A673 (cell line): ENCODE results near the gene TUBA3D.
"Not testable (repeated sequence)": the region's sequence is repeated elsewhere in the genome, so short reads cannot be mapped to it uniquely, and the experiment has no call there.

ENCODE experiments used
- CTCF ChIP-seq: fragments of 300-800, 200-600 bp; sonication (generic); conservative IDR thresholded peaks from 2 replicates; pipeline ENCODE4 v1.5.1; 2017; ENCODE audit warnings: low read depth, mild to moderate bottlenecking, antibody characterized with exemption, low read length, moderate library complexity, mixed read lengths
- EZH2 ChIP-seq: fragments of 200-600 bp; sonication (generic); IDR thresholded peaks from 2 replicates; pipeline ENCODE4 v1.6.1; 2017; ENCODE audit warnings: borderline replicate concordance, low read depth, mild to moderate bottlenecking, mixed read lengths, antibody characterized with exemption, low read length; ENCODE audit not compliant: poor library complexity, severe bottlenecking

- not testable (repeated sequence) for TF ChIP-seq CTCF, EZH2
These were observed 35.5 kb downstream of the TUBA3D start for GRCh38 chr2:131511291-131511968.
